Tibial nerve (tissue), 4 donors: ENCODE results near the gene SIM1. TPM values are rescaled to one million over a fixed set of nuclear protein-coding genes. Genes with fewer than 3 reads are reported as not detected.

Source experiments
- DNase-seq, 2 donors: peaks; one replicate each; pipeline ENCODE4 v3.0.0-alpha.2; 2019; ENCODE audit warnings: low spot score in 2 of 2
- H3K27ac ChIP-seq, 4 donors: fragments of 200-600 bp; sonication (generic) in 3 of 4; one replicate each; pipeline ENCODE4 v1.5.1; 2017 to 2019; ENCODE audit warnings: mild to moderate bottlenecking in 1 of 4
- H3K27me3 ChIP-seq, 2 donors: fragments of 200-600 bp; sonication (generic) in 1 of 2; one replicate each; pipeline versions ENCODE4 v1.5.1 to v1.6.0; 2017 to 2019
- H3K36me3 ChIP-seq, 3 donors: fragments of 200-600 bp; sonication (generic); one replicate each; pipeline ENCODE4 v1.5.1; 2018 to 2019
- H3K4me1 ChIP-seq, 4 donors: fragments of 200-600 bp; sonication (generic) in 3 of 4; one replicate each; pipeline ENCODE4 v1.5.1; 2017 to 2019
- H3K4me3 ChIP-seq, 4 donors: fragments of 200-600 bp; sonication (generic) in 3 of 4; one replicate each; pipeline ENCODE4 v1.5.1; 2017 to 2019; ENCODE audit warnings: mild to moderate bottlenecking in 1 of 4, moderate library complexity in 1 of 4
- H3K9me3 ChIP-seq, 4 donors: fragments of 200-600 bp; sonication (generic) in 3 of 4; one replicate each; pipeline ENCODE4 v1.5.1; 2017 to 2019
- EP300 ChIP-seq, 2 donors: sonication (generic); formaldehyde crosslinking; IDR thresholded peaks; one replicate each; pipeline ENCODE4 v1.6.1; 2017; ENCODE audit warnings: antibody characterized with exemption in 2 of 2, mild to moderate bottlenecking in 1 of 2
- POLR2A ChIP-seq, 2 donors: fragments of 450-650 bp; IDR thresholded peaks; one replicate each; pipeline ENCODE4 v1.6.1; 2017; ENCODE audit warnings: antibody characterized with exemption in 2 of 2, mild to moderate bottlenecking in 2 of 2, moderate library complexity in 2 of 2
- WGBS, 2 donors: methylation state at CpG; one replicate each; pipeline ENCODE4 v1.1.5; 2018; 5-methylcytosine and 5-hydroxymethylcytosine counted together
- total RNA-seq, 4 donors: library from RNA; depleted of rRNA; stranded (reverse); fragments of >200 nt; gene quantifications; one replicate each; pipeline ENCODE4 v1.1.0, GENCODE V29; 2016
- TF ChIP-seq, protein P1 (sequence below), 5 experiments: fragments of 200-600 bp in 3 of 5; fragments of 450-650 bp in 2 of 5; sonication (generic) in 3 of 5; IDR thresholded peaks; one replicate each; pipeline ENCODE4 v1.5.1; 2016 to 2019; ENCODE audit warnings: antibody characterized with exemption in 5 of 5, mild to moderate bottlenecking in 3 of 5, moderate library complexity in 2 of 5

The SIM1 gene
- total RNA-seq, 4 donors from 2014 or later = not detected

DNA sequence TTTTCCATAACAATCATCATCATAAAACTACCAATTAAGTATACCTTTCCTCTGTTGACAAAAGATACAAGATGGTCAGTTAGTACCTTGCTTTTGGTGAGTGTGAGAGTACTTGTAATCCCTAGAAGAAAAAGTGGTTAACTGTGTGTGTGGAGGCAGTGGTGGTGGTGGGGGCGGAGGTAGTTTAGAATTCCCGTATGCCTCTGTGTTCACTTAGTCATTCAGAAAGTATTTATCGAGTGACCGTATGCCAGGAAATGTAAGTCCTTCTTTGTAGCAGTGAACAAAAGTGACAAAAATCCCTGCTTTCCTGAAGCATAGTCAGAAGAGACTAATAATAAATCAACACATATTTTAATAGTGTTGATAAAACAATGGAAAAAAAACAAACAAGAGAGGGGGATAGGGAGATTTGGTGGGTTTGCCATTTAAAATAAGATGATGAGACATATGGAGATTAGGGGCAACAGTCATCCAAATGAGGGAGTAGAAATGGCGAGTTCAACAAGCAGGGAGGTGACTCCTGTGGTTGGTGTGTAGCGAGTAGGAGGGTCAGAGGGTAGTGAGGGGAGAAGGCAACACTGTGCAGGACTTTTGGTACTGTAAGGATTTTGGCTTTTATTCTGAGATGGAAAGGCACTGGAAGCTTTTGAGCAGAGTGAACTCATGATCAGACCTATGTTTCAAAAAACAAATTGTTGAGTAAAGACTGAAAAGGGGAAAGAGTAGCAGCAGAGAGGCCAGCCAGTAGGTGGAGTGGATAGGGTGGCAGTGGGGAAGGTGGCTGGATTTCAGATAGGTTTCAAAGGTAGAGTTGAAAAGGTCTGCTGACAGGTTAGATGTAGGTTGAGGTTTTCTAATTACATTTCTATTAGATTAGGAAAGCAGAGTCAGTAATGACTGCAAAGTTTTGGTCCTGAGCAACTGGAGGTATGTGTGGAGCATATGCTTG lies 40.3 kb upstream of the SIM1 start:
- WGBS, 2 donors = 20 to 38% methylated on average over 6 of the region's 6 CpGs
- no peaks in the 10 kb centered on the region for H3K9me3 ChIP-seq
- H3K27ac ChIP-seq = no peak overlapping the region
- H3K4me1 ChIP-seq = peaks cover 0 to 6% (median 0%) of the 10 kb centered on the region in 4 donors
- no peak for DNase-seq
- no peak for TF ChIP-seq EP300 (IDR thresholded peaks at IDR 0.05)
- TF ChIP-seq POLR2A (IDR thresholded peaks at IDR 0.05) = no peak
- TF ChIP-seq, protein P1, sequence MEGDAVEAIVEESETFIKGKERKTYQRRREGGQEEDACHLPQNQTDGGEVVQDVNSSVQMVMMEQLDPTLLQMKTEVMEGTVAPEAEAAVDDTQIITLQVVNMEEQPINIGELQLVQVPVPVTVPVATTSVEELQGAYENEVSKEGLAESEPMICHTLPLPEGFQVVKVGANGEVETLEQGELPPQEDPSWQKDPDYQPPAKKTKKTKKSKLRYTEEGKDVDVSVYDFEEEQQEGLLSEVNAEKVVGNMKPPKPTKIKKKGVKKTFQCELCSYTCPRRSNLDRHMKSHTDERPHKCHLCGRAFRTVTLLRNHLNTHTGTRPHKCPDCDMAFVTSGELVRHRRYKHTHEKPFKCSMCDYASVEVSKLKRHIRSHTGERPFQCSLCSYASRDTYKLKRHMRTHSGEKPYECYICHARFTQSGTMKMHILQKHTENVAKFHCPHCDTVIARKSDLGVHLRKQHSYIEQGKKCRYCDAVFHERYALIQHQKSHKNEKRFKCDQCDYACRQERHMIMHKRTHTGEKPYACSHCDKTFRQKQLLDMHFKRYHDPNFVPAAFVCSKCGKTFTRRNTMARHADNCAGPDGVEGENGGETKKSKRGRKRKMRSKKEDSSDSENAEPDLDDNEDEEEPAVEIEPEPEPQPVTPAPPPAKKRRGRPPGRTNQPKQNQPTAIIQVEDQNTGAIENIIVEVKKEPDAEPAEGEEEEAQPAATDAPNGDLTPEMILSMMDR (IDR thresholded peaks at IDR 0.05) = no peak
- no peak overlapping the region for H3K4me3 ChIP-seq
- no peaks in the 10 kb centered on the region for H3K27me3 ChIP-seq
- peaks cover 0 to 21% (median 0%) of the 10 kb centered on the region in 3 donors for H3K36me3 ChIP-seq

DNA sequence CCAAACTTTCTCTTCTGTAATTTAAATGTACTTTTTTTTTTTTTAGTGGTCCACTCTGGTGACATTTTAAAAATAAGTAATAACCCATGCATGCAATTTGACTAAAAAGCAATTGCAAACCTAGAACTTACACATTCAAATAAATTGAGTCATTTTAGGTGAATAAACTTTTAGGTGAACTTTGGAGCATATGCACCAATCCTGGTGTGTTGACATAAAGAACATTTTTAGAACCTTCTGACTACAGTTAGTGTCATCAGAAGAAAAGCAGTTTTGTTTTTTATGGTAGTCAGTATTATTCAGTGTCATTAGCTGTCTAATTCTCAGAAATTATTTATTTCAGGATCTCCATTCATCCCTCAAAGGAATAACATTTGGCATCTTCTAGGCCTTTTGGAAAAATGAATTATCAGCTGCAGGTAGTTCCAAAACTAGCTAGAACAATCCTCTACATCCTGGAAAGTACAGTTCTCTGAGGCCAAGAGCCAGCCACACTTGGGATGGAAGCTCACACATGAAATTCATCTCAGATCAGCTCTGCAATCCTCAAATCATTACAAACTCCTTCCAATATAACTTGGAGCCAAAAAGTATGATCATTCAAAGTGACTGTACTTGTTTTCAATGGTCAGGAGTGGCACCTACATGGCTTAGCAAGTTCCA lies 38.5 kb upstream of the SIM1 start:
- H3K4me1 ChIP-seq = peaks cover 0 to 6% (median 0%) of the 10 kb centered on the region in 4 donors
- H3K27me3 ChIP-seq = no peaks in the 10 kb centered on the region
- DNase-seq = no peak
- no peak overlapping the region for H3K27ac ChIP-seq
- peaks cover 0 to 3% (median 0%) of the 10 kb centered on the region in 4 donors for H3K9me3 ChIP-seq
- TF ChIP-seq EP300 (IDR thresholded peaks at IDR 0.05) (no peak), POLR2A (IDR thresholded peaks at IDR 0.05) (no peak)
- TF ChIP-seq, protein P1 (IDR thresholded peaks at IDR 0.05) = no peak
- H3K4me3 ChIP-seq = no peak overlapping the region
- H3K36me3 ChIP-seq = peaks cover 0 to 5% (median 0%) of the 10 kb centered on the region in 3 donors

DNA sequence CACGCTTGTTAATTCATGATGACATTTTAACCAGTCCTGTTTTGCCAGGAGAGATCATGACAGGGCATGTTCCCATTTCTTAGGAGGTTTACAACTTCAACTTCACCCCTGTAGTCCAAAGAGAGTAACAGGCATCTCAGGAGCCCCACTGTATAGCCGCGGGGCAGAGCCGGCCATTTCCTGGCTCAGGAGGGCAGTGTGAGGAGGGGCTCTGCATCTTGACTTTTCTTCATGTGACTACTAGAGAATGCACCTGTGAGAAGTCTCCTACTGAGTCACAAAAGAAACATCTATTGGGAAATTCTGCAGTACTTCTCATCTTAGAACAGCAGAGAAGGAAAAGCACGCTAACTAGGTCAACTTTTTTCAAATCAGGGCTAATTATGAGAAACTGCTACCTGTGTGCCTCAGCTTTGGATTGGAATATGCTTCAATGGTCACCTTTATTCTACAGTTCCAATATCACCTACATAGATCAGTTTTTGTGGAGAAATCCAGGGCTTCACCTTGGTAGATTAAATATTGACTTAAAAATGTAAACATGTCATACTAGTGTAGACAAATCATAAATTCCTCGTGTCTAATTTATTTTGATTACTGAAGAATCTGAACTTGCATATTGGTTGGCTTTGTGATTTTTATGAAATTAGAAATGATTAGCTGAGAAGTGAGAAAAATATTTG lies 28.6 kb upstream of the SIM1 start:
- no peaks in the 10 kb centered on the region for H3K27me3 ChIP-seq
- no peaks in the 10 kb centered on the region for H3K36me3 ChIP-seq
- DNase-seq = no peak
- H3K4me3 ChIP-seq = no peak overlapping the region
- H3K9me3 ChIP-seq = no peaks in the 10 kb centered on the region
- no peaks in the 10 kb centered on the region for H3K4me1 ChIP-seq
- WGBS, 2 donors = 73 to 76% methylated on average over 6 of the region's 6 CpGs
- TF ChIP-seq EP300 (IDR thresholded peaks at IDR 0.05) (no peak), POLR2A (IDR thresholded peaks at IDR 0.05) (no peak)
- TF ChIP-seq, protein P1 (IDR thresholded peaks at IDR 0.05) = no peak
- no peak overlapping the region for H3K27ac ChIP-seq

DNA sequence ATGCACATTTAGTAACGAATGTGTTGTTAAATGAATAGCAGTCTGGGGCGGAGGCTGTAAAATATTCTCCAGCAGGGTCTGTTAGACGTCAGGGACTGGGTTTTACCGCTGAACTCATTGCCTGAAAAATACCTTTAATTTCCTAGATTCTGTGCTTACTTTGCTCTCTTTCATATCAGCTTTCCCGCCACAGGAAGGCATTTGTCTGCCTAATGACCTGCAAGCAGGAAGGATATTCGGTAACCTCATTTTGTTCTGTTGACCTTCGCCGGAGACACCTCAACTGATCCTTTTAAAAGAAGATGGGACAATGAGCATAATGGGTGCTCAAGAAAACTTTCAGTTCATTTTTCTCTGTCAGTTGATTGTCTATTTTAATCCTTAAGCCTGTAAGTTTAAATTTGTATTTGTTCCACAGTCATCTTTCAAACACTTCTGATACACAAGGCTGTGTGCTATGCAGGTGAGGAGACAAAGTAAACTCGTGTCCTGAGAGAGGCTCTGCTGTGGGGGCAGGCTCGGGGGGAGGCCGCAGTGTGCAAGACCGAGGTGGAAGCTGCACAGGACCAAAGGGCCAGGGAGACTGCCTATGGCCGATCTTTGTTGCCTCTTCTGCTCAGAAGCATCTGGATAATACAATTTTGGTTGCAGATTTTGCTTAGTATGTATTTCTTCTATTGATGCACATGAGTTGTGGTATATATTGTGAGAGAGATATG lies 27.4 kb upstream of the SIM1 start:
- no peak for DNase-seq
- no peak overlapping the region for H3K27ac ChIP-seq
- TF ChIP-seq POLR2A (IDR thresholded peaks at IDR 0.05) (no peak), EP300 (IDR thresholded peaks at IDR 0.05) (no peak)
- TF ChIP-seq, protein P1 (IDR thresholded peaks at IDR 0.05) = no peak

More for the DNA sequence above, 27.4 kb upstream of the SIM1 start:
- Histone ChIP-seq H3K4me1 (no peaks in the 10 kb centered on the region), H3K27me3 (no peaks in the 10 kb centered on the region), H3K36me3 (no peaks in the 10 kb centered on the region), H3K4me3 (no peak overlapping the region), H3K9me3 (no peaks in the 10 kb centered on the region)
- WGBS, 2 donors = 41 to 43% methylated on average over 13 of the region's 13 CpGs
